ENCODE results near the gene PET100. TPM values are rescaled to one million over a fixed set of nuclear protein-coding genes. Genes with fewer than 3 reads are reported as not detected.

Gene PET100
- total and polyA plus RNA-seq, 12 donors = 3.7 to 655 (median 105) TPM

- Histone ChIP-seq H3K36me3 (replicated peaks in 1 of 2) (no peaks in the 10 kb centered on the region), H3K27ac (no peak overlapping the region), H3K4me3 (no peak overlapping the region), H3K4me1 (replicated peaks in 1 of 2) (no peaks in the 10 kb centered on the region), H3K9me3 (replicated peaks in 1 of 3) (no peaks in the 10 kb centered on the region), H3K27me3 (no peaks in the 10 kb centered on the region)
- DNase-seq = no peak
- TF ChIP-seq, protein P1, sequence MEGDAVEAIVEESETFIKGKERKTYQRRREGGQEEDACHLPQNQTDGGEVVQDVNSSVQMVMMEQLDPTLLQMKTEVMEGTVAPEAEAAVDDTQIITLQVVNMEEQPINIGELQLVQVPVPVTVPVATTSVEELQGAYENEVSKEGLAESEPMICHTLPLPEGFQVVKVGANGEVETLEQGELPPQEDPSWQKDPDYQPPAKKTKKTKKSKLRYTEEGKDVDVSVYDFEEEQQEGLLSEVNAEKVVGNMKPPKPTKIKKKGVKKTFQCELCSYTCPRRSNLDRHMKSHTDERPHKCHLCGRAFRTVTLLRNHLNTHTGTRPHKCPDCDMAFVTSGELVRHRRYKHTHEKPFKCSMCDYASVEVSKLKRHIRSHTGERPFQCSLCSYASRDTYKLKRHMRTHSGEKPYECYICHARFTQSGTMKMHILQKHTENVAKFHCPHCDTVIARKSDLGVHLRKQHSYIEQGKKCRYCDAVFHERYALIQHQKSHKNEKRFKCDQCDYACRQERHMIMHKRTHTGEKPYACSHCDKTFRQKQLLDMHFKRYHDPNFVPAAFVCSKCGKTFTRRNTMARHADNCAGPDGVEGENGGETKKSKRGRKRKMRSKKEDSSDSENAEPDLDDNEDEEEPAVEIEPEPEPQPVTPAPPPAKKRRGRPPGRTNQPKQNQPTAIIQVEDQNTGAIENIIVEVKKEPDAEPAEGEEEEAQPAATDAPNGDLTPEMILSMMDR (IDR thresholded peaks at IDR 0.05) = no peak
- TF ChIP-seq POLR2A (IDR thresholded peaks at IDR 0.05) = no peak
- WGBS, 4 donors = 89 to 92% (median 91%) methylated on average over 6 to 25 of the region's 25 CpGs
- intact Hi-C loops (cut with DNase I) = no loop called here
These were observed 21.6 kb upstream of the PET100 start for GRCh38 chr19:7607874-7608560.

- no peak for TF ChIP-seq POLR2A (IDR thresholded peaks at IDR 0.05)
- TF ChIP-seq, protein P1 (IDR thresholded peaks at IDR 0.05) = no peak
- Histone ChIP-seq H3K27me3 (no peaks in the 10 kb centered on the region), H3K4me1 (replicated peaks in 1 of 2) (no peaks in the 10 kb centered on the region), H3K4me3 (no peak overlapping the region), H3K27ac (no peak overlapping the region), H3K9me3 (replicated peaks in 1 of 3) (no peaks in the 10 kb centered on the region), H3K36me3 (replicated peaks in 1 of 2) (no peaks in the 10 kb centered on the region)
- intact Hi-C loops (cut with DNase I) = no loop called here
- DNase-seq = no peak
- WGBS, 4 donors = 86 to 88% (median 88%) methylated on average over 18 to 31 of the region's 31 CpGs
These were observed 18.9 kb upstream of the PET100 start for GRCh38 chr19:7610491-7611240.

DNA sequence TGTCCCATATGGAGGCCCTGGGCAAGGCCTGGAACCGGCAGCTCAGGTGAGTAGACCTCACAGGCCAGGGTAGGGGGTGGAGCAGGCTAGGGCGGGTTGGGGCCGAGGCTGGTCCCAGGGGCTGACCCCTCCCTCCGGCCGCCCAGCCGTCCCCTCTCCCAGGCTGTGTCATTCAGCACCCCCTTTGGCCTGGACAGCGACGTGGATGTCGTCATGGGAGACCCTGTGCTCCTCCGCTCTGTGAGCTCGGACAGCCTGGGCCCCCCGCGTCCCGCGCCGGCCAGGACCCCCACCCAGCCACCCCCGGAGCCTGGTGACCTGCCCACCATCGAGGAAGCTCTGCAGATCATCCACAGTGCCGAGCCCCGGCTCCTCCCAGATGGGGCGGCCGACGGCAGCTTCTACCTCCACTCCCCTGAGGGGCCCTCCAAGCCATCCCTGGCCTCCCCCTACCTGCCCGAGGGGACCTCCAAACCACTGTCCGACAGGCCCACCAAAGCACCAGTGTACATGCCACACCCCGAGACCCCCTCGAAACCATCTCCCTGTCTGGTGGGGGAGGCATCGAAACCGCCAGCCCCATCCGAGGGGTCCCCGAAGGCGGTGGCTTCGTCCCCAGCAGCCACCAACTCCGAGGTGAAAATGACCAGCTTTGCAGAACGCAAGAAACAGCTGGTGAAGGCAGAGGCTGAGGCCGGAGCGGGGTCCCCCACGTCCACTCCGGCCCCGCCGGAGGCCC, 17.9 kb upstream of the PET100 start:
- no peak for DNase-seq
- H3K27ac ChIP-seq = no peak overlapping the region
- intact Hi-C loops (cut with DNase I) = no loop called here
- TF ChIP-seq POLR2A (IDR thresholded peaks at IDR 0.05) = no peak
- TF ChIP-seq, protein P1 (IDR thresholded peaks at IDR 0.05) = no peak
- no peak overlapping the region for H3K4me3 ChIP-seq
- no peaks in the 10 kb centered on the region for H3K9me3 ChIP-seq (replicated peaks in 1 of 3)
- WGBS, 4 donors = 87 to 94% (median 89%) methylated on average over 13 to 41 of the region's 41 CpGs
- H3K27me3 ChIP-seq = no peaks in the 10 kb centered on the region
- H3K4me1 ChIP-seq (replicated peaks in 1 of 2) = no peaks in the 10 kb centered on the region
- no peaks in the 10 kb centered on the region for H3K36me3 ChIP-seq (replicated peaks in 1 of 2)
